ENCODE data around the gene DNAJC12.

DNA sequence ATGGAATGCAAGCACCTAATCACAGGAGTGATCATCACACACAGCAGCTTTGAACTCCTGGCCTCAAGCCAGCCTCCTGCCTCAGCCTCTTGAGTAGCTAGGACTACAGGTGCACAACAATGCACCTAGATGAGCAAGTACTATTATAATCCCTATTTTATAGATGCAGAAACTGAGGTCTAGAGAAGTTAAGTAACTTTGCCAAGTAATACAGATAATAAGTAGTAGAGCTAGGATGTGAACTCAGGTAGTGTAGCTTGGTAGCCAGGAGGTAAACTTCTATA lies 33.7 kb downstream of the DNAJC12 start:
- TF ChIP-seq, protein P1, sequence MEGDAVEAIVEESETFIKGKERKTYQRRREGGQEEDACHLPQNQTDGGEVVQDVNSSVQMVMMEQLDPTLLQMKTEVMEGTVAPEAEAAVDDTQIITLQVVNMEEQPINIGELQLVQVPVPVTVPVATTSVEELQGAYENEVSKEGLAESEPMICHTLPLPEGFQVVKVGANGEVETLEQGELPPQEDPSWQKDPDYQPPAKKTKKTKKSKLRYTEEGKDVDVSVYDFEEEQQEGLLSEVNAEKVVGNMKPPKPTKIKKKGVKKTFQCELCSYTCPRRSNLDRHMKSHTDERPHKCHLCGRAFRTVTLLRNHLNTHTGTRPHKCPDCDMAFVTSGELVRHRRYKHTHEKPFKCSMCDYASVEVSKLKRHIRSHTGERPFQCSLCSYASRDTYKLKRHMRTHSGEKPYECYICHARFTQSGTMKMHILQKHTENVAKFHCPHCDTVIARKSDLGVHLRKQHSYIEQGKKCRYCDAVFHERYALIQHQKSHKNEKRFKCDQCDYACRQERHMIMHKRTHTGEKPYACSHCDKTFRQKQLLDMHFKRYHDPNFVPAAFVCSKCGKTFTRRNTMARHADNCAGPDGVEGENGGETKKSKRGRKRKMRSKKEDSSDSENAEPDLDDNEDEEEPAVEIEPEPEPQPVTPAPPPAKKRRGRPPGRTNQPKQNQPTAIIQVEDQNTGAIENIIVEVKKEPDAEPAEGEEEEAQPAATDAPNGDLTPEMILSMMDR (IDR thresholded peaks at IDR 0.05; ENCODE audit: low read length), result no peak
- no peak for TF ChIP-seq EZH2 (IDR thresholded peaks at IDR 0.05; ENCODE audit: borderline replicate concordance, low read length)

All from OCI-LY1 (cell line).